H9 (cell line): ENCODE results near the gene FNIP2. TPM values are rescaled to one million over a fixed set of nuclear protein-coding genes. Genes with fewer than 3 reads are reported as not detected.

Source experiments
- DNase-seq: peaks from one replicate; pipeline ENCODE4 v3.0.0-alpha.2; 2017
- H2AFZ ChIP-seq: one replicate; pipeline ENCODE4 v1.6.1; 2013; ENCODE audit warnings: mild to moderate bottlenecking, low read length, control low read depth, moderate library complexity
- H2AK5ac ChIP-seq: 2 replicates; pipeline ENCODE4 v1.6.1; 2013; ENCODE audit warnings: low read length, control low read depth, mixed read lengths; ENCODE audit not compliant: insufficient read length
- H2BK120ac ChIP-seq: one replicate; pipeline ENCODE4 v1.6.1; 2013; ENCODE audit warnings: low read depth, mild to moderate bottlenecking, low read length, control low read depth, inconsistent platforms; ENCODE audit not compliant: poor library complexity, severe bottlenecking
- H2BK12ac ChIP-seq: 2 replicates; pipeline ENCODE4 v1.6.1; 2013; ENCODE audit warnings: low read length, control low read depth, mixed read lengths, low read depth; ENCODE audit not compliant: insufficient read length
- H2BK15ac ChIP-seq: 2 replicates; pipeline ENCODE4 v1.6.1; 2013; ENCODE audit warnings: low read depth, low read length, control low read depth
- H2BK20ac ChIP-seq: one replicate; pipeline ENCODE4 v1.6.1; 2013; ENCODE audit warnings: low read depth, mild to moderate bottlenecking, low read length, control low read depth, inconsistent platforms; ENCODE audit not compliant: poor library complexity, severe bottlenecking
- H2BK5ac ChIP-seq: 2 replicates; pipeline ENCODE4 v1.6.1; 2013; ENCODE audit warnings: low read length, control low read depth, mixed read lengths; ENCODE audit not compliant: insufficient read length
- H3K14ac ChIP-seq: 2 replicates; pipeline ENCODE4 v1.6.1; 2013; ENCODE audit warnings: low read length, control low read depth; ENCODE audit not compliant: insufficient read depth
- H3K18ac ChIP-seq: 2 replicates; pipeline ENCODE4 v1.6.1; 2013; ENCODE audit warnings: low read depth, mild to moderate bottlenecking, mixed read lengths, low read length, control low read depth; ENCODE audit not compliant: insufficient read length
- H3K23ac ChIP-seq: 2 replicates; pipeline ENCODE4 v1.6.1; 2013; ENCODE audit warnings: low read length, control low read depth, mixed read lengths, low read depth; ENCODE audit not compliant: insufficient read length
- H3K23me2 ChIP-seq: 2 replicates; pipeline ENCODE4 v1.6.1; 2013; ENCODE audit warnings: low read depth, mild to moderate bottlenecking, mixed read lengths, low read length, control low read depth; ENCODE audit not compliant: insufficient read length, poor library complexity, severe bottlenecking
- H3K27ac ChIP-seq: 2 replicates; pipeline ENCODE4 v1.5.1; 2013; ENCODE audit warnings: low read length, control low read depth, mixed read lengths, low read depth; ENCODE audit not compliant: insufficient read length
- H3K27me3 ChIP-seq: 2 replicates; pipeline ENCODE4 v1.6.1; 2013; ENCODE audit warnings: low read length, control low read depth, inconsistent platforms; ENCODE audit not compliant: insufficient read depth
- H3K4ac ChIP-seq: 2 replicates; pipeline ENCODE4 v1.6.1; 2013; ENCODE audit warnings: low read depth, mild to moderate bottlenecking, control low read depth, inconsistent platforms, low read length, moderate library complexity
- H3K4me1 ChIP-seq: 2 replicates; pipeline ENCODE4 v1.6.1; 2013; ENCODE audit warnings: low read length, control low read depth, inconsistent platforms; ENCODE audit not compliant: insufficient read depth
- H3K4me2 ChIP-seq: 2 replicates; pipeline ENCODE4 v1.6.1; 2013; ENCODE audit warnings: low read length, control low read depth, mixed read lengths; ENCODE audit not compliant: insufficient read length, insufficient read depth
- H3K56ac ChIP-seq: 2 replicates; pipeline ENCODE4 v1.6.1; 2013; ENCODE audit warnings: low read depth, mild to moderate bottlenecking, mixed read lengths, low read length, control low read depth; ENCODE audit not compliant: insufficient read length
- H3K79me1 ChIP-seq: 2 replicates; pipeline ENCODE4 v1.6.1; 2013; ENCODE audit warnings: low read depth, mild to moderate bottlenecking, moderate library complexity, low read length, control low read depth, inconsistent platforms; ENCODE audit not compliant: insufficient read depth, poor library complexity, severe bottlenecking
- H3K79me2 ChIP-seq: 2 replicates; pipeline ENCODE4 v1.6.1; 2013; ENCODE audit warnings: low read length, control low read depth, inconsistent platforms; ENCODE audit not compliant: insufficient read depth
- H3K9ac ChIP-seq: 2 replicates; pipeline ENCODE4 v1.6.1; 2013; ENCODE audit warnings: low read length, control low read depth, mixed read lengths; ENCODE audit not compliant: insufficient read length; ENCODE audit errors: extremely low read depth
- H3K9me3 ChIP-seq: one replicate; pipeline ENCODE4 v1.6.1; 2013; ENCODE audit warnings: low read depth, low read length, inconsistent platforms; ENCODE audit not compliant: control insufficient read depth
- H3T11ph ChIP-seq: one replicate; pipeline ENCODE4 v1.6.1; 2013; ENCODE audit warnings: mild to moderate bottlenecking, low read length, control low read depth, inconsistent platforms
- H4K20me1 ChIP-seq: one replicate; pipeline ENCODE4 v1.6.1; 2013; ENCODE audit not compliant: control insufficient read depth, insufficient read length, insufficient read depth
- H4K5ac ChIP-seq: 2 replicates; pipeline ENCODE4 v1.6.1; 2013; ENCODE audit warnings: low read depth, mild to moderate bottlenecking, mixed read lengths, low read length, control low read depth; ENCODE audit not compliant: insufficient read length
- H4K8ac ChIP-seq: replicated peaks from 2 replicates; pipeline ENCODE4 v1.6.1; 2013; ENCODE audit warnings: low read length, control low read depth, mixed read lengths, low read depth; ENCODE audit not compliant: insufficient read length
- H4K91ac ChIP-seq: 2 replicates; pipeline ENCODE4 v1.6.1; 2013; ENCODE audit warnings: low read depth, mild to moderate bottlenecking, moderate library complexity, mixed read lengths, low read length, control low read depth; ENCODE audit not compliant: insufficient read length
- H3K27ac Mint-ChIP-seq, 3 experiments: 2 replicates in 2 of 3; 3 replicates in 1 of 3; pipeline ENCODE4 v1.8.0; 2020 to 2021; ENCODE audit warnings: mixed read lengths in 3 of 3, mild to moderate bottlenecking in 1 of 3, moderate library complexity in 1 of 3
- H3K27me3 Mint-ChIP-seq: 2 replicates; pipeline ENCODE4 v1.8.0; 2021; ENCODE audit warnings: low read depth, mild to moderate bottlenecking, moderate library complexity, mixed read lengths
- H3K36me3 Mint-ChIP-seq, 3 experiments: 2 replicates in 2 of 3; 3 replicates in 1 of 3; pipeline ENCODE4 v1.8.0; 2020 to 2021; ENCODE audit warnings: low read depth in 3 of 3, mixed read lengths in 3 of 3; ENCODE audit not compliant: insufficient read depth in 1 of 3
- H3K4me1 Mint-ChIP-seq, 2 experiments: 2 replicates each; pipeline ENCODE4 v1.8.0; 2020; ENCODE audit warnings: mixed read lengths in 2 of 2
- H3K4me3 Mint-ChIP-seq, 2 experiments: 2 replicates in 1 of 2; 3 replicates in 1 of 2; pipeline ENCODE4 v1.8.0; 2020 to 2021; ENCODE audit warnings: mild to moderate bottlenecking in 2 of 2, mixed read lengths in 2 of 2, moderate library complexity in 1 of 2
- H3K9me3 Mint-ChIP-seq, 2 experiments: 2 replicates in 1 of 2; 3 replicates in 1 of 2; pipeline ENCODE4 v1.8.0; 2020; ENCODE audit warnings: mild to moderate bottlenecking in 2 of 2, mixed read lengths in 2 of 2, moderate library complexity in 1 of 2
- CTCF ChIP-seq: fragments of 200-600 bp; sonication (generic); conservative IDR thresholded peaks from 3 replicates; pipeline ENCODE4 v1.8.0; 2021; ENCODE audit warnings: antibody characterized with exemption, mild to moderate bottlenecking
- WGBS: extraction: QIAGEN DNeasy Blood & Tissue Kit; methylation state at CpG from one replicate; pipeline ENCODE4 v1.1.7; 2013; ENCODE audit warnings: missing lambda C conversion rate, low lambda C conversion rate, mixed read lengths; ENCODE audit not compliant: insufficient read length; ENCODE audit errors: extremely low coverage; 5-methylcytosine and 5-hydroxymethylcytosine counted together
- total RNA-seq: library from RNA; stranded (reverse); gene quantifications from 2 replicates; pipeline ENCODE4 v1.2.1, GENCODE V29; 2021

Gene FNIP2
- total RNA-seq, 1 experiment from 2014 or later = 9.6 TPM

GRCh38 chr4:158865520-158866177 lies 96.8 kb downstream of the FNIP2 start:
- no peaks in the 10 kb centered on the region for H3K79me1 ChIP-seq
- no peaks in the 10 kb centered on the region for H3K9me3 Mint-ChIP-seq
- H2BK12ac ChIP-seq = no peak overlapping the region
- no peak overlapping the region for H3K23ac ChIP-seq
- H4K5ac ChIP-seq = no peak overlapping the region
- H3K27me3 Mint-ChIP-seq = no peaks in the 10 kb centered on the region
- H3K27ac ChIP-seq = no peak overlapping the region
- DNase-seq = no peak
- no peak overlapping the region for H2BK5ac ChIP-seq
- no peak overlapping the region for H2BK15ac ChIP-seq
- H3K4me1 ChIP-seq = peaks cover 3% of the 10 kb centered on the region; the same call in 1 of the 2 replicates
- H2BK20ac ChIP-seq = no peak overlapping the region
- no peaks in the 10 kb centered on the region for H3K23me2 ChIP-seq
- no peak overlapping the region for H2AFZ ChIP-seq
- H3K9me3 ChIP-seq = no peaks in the 10 kb centered on the region
- TF ChIP-seq CTCF = no peak
- H4K91ac ChIP-seq = no peak overlapping the region
- H4K20me1 ChIP-seq = no peaks in the 10 kb centered on the region
- H3K27me3 ChIP-seq = no peaks in the 10 kb centered on the region
- H3K79me2 ChIP-seq = no peaks in the 10 kb centered on the region
- no peak overlapping the region for H4K8ac ChIP-seq
- H3K4ac ChIP-seq = no peak overlapping the region
- H2AK5ac ChIP-seq = no peak overlapping the region
- no peak overlapping the region for H3K4me3 Mint-ChIP-seq
- WGBS = no CpG with 5 or more reads among the region's 5 CpGs
- no peak overlapping the region for H3K4me2 ChIP-seq
- no peak overlapping the region for H3K18ac ChIP-seq
- peaks cover 6 to 18% (median 11%) of the 10 kb centered on the region in 3 experiments; a peak in 6 of 7 replicates for H3K36me3 Mint-ChIP-seq
- H3T11ph ChIP-seq = no peak overlapping the region
- H3K56ac ChIP-seq = no peak overlapping the region
- no peak overlapping the region for H2BK120ac ChIP-seq
- no peak overlapping the region for H3K14ac ChIP-seq
- no peak overlapping the region for H3K27ac Mint-ChIP-seq
- H3K4me1 Mint-ChIP-seq = peaks cover 7% of the 10 kb centered on the region in 2 experiments
- H3K9ac ChIP-seq = no peak overlapping the region
